K562 (cell line): ENCODE results near the gene NAT10. TPM values are rescaled to one million over a fixed set of nuclear protein-coding genes. Genes with fewer than 3 reads are reported as not detected.

Source experiments
- BRD9 ChIP-seq: fragments of 450-650 bp; IDR thresholded peaks from 2 replicates; pipeline ENCODE4 v1.6.1; 2018; ENCODE audit warnings: low read depth; ENCODE audit not compliant: partially characterized antibody
- CGGBP1 ChIP-seq: fragments of 250-450 bp; sonication (Bioruptor Pico); IDR thresholded peaks from 2 replicates; pipeline ENCODE4 v1.9.0; 2021; ENCODE audit warnings: mild to moderate bottlenecking
- GATAD2A ChIP-seq: fragments of 450-650 bp; IDR thresholded peaks from 2 replicates; pipeline ENCODE4 v1.6.1; 2017
- HOXB6 ChIP-seq: fragments of 250-450 bp; sonication (Bioruptor Pico); IDR thresholded peaks from 2 replicates; pipeline ENCODE4 v1.5.1; 2022; ENCODE audit warnings: mild to moderate bottlenecking, borderline replicate concordance
- KAT2B ChIP-seq: IDR thresholded peaks from one replicate; pipeline ENCODE4 v1.6.1; 2012; ENCODE audit warnings: low read depth, mild to moderate bottlenecking, control low read depth, inconsistent platforms, low read length, moderate library complexity
- MCM5 ChIP-seq: fragments of 450-650 bp; IDR thresholded peaks from 2 replicates; pipeline ENCODE4 v1.6.1; 2016; ENCODE audit warnings: low read depth
- NCOA2 ChIP-seq, 2 experiments: fragments of 450-650 bp; IDR thresholded peaks; 2 replicates each; pipeline ENCODE4 v1.6.1; 2018; ENCODE audit warnings: mild to moderate bottlenecking in 2 of 2, moderate library complexity in 1 of 2; ENCODE audit not compliant: partially characterized antibody in 2 of 2
- POLR3A ChIP-seq: IDR thresholded peaks from 2 replicates; pipeline ENCODE4 v1.6.1; 2011; ENCODE audit warnings: borderline replicate concordance, mild to moderate bottlenecking, moderate library complexity; ENCODE audit not compliant: insufficient read length, insufficient read depth; ENCODE audit errors: extremely low read depth
- RBFOX2 ChIP-seq: fragments of 200-400 bp; formaldehyde crosslinking; IDR thresholded peaks from 2 replicates; pipeline ENCODE4 v1.6.1; 2017; ENCODE audit warnings: low read depth, mild to moderate bottlenecking, low read length, moderate library complexity
- RFX1 ChIP-seq: fragments of 450-650 bp; IDR thresholded peaks from 2 replicates; pipeline ENCODE4 v1.6.1; 2016; ENCODE audit warnings: mild to moderate bottlenecking, moderate library complexity
- SNRNP70 ChIP-seq: fragments of 200-400 bp; formaldehyde crosslinking; optimal IDR thresholded peaks from 2 replicates; pipeline ENCODE3; 2017; ENCODE audit warnings: low read depth, low read length
- SOX6 ChIP-seq: fragments of 450-650 bp; IDR thresholded peaks from 2 replicates; pipeline ENCODE4 v1.6.1; 2014; ENCODE audit warnings: mild to moderate bottlenecking
- TAF15 ChIP-seq: fragments of 200-400 bp; formaldehyde crosslinking; IDR thresholded peaks from 2 replicates; pipeline ENCODE4 v1.6.1; 2017; ENCODE audit warnings: mild to moderate bottlenecking, low read depth, low read length, moderate library complexity
- TCF7L2 ChIP-seq: fragments of 150-350 bp; IDR thresholded peaks from 2 replicates; pipeline ENCODE4 v1.6.1; 2016; ENCODE audit warnings: low read depth, mild to moderate bottlenecking, low read length, moderate library complexity
- TOE1 ChIP-seq, 2 experiments: fragments of 450-650 bp in 1 of 2; sonication (generic) in 1 of 2; formaldehyde crosslinking in 1 of 2; IDR thresholded peaks; 2 replicates each; pipeline versions ENCODE4 v1.7.1 to v1.8.0; 2016 to 2022; ENCODE audit warnings: borderline replicate concordance in 2 of 2, mild to moderate bottlenecking in 2 of 2, antibody characterized with exemption in 1 of 2, inconsistent platforms in 1 of 2, low read depth in 1 of 2, missing genetic modification reagents in 1 of 2, moderate library complexity in 1 of 2
- ZBTB26 ChIP-seq: fragments of 450-650 bp; formaldehyde crosslinking; IDR thresholded peaks from 2 replicates; pipeline ENCODE4 v1.4.0; 2022; ENCODE audit warnings: missing genetic modification characterization
- ZNF143 ChIP-seq: sonication (generic); formaldehyde crosslinking; IDR thresholded peaks from 2 replicates; pipeline ENCODE4 v1.9.0; 2022; ENCODE audit warnings: mild to moderate bottlenecking, missing genetic modification reagents
- ZNF212 ChIP-seq: fragments of 450-650 bp; formaldehyde crosslinking; IDR thresholded peaks from 2 replicates; pipeline ENCODE4 v1.4.0; 2020; ENCODE audit warnings: mild to moderate bottlenecking
- ZNF280B ChIP-seq: fragments of 250-450 bp; sonication (Bioruptor Pico); IDR thresholded peaks from 2 replicates; pipeline ENCODE4 v1.5.1; 2021; ENCODE audit warnings: mild to moderate bottlenecking
- ZNF398 ChIP-seq: fragments of 250-450 bp; sonication (Bioruptor Pico); IDR thresholded peaks from 2 replicates; pipeline ENCODE4 v1.8.0; 2021; ENCODE audit warnings: moderate library complexity, mild to moderate bottlenecking, inconsistent platforms
- ZNF551 ChIP-seq: fragments of 250-450 bp; sonication (Bioruptor Pico); IDR thresholded peaks from 2 replicates; pipeline ENCODE4 v1.5.0; 2021; ENCODE audit warnings: mild to moderate bottlenecking, moderate library complexity
- ZNF668 ChIP-seq: fragments of 250-450 bp; sonication (Bioruptor Pico); IDR thresholded peaks from 2 replicates; pipeline ENCODE4 v1.8.0; 2022; ENCODE audit warnings: mild to moderate bottlenecking, inconsistent platforms
- ZNF79 ChIP-seq: fragments of 250-450 bp; sonication (Bioruptor Pico); IDR thresholded peaks from 2 replicates; pipeline ENCODE4 v1.4.0; 2020; ENCODE audit warnings: low read depth, mild to moderate bottlenecking, moderate library complexity
- ZZZ3 ChIP-seq: fragments of 450-650 bp; IDR thresholded peaks from 2 replicates; pipeline ENCODE4 v1.6.1; 2016; ENCODE audit warnings: antibody characterized with exemption, mild to moderate bottlenecking, moderate library complexity
- polyA plus RNA-seq, 8 experiments: library from polyadenylated mRNA; depleted of rRNA in 4 of 8; stranded (reverse) in 5 of 8; unstranded in 3 of 8; fragments of >200 nt; fragmentation: Nextera tagmentation in 2 of 8; fragmentation: Illumina TruSeq in 1 of 8; extraction: Ambion mirVana in 2 of 8; extraction: Trizol in 1 of 8; gene quantifications; 2 replicates each; pipeline versions ENCODE4 v1.2.1 to v1.2.3, GENCODE V29; 2011 to 2014; ENCODE audit warnings: inconsistent platforms in 1 of 8, missing spikeins in 1 of 8
- total RNA-seq, 7 experiments: library from RNA; depleted of rRNA in 6 of 7; stranded (reverse); fragments of >200 nt in 6 of 7; fragmentation: Illumina TruSeq in 2 of 7; extraction: Trizol in 2 of 7; gene quantifications; 2 replicates each; pipeline versions ENCODE4 v1.2.1 to v1.2.3, GENCODE V29; 2011 to 2021; ENCODE audit warnings: low replicate concordance in 1 of 7

NAT10 gene
- total and polyA plus RNA-seq, 9 of the 15 experiments (the other 6 are each of a cell fraction or from before 2014, with no cell fraction given), result 55.4 to 125 (median 86.3) TPM

GRCh38 chr11:34105079-34105956 lies at the start of gene NAT10 (continued):
- TF ChIP-seq ZNF668 (CRISPR knock-in tag), result no peak
- no peak for TF ChIP-seq ZNF79 (CRISPR knock-in tag)
- TF ChIP-seq ZNF280B (CRISPR knock-in tag), result no peak
- TF ChIP-seq ZNF551 (CRISPR knock-in tag), result no peak
- peak; percentile 78; the same call in 1 of the 2 replicates for TF ChIP-seq ZNF212
- TF ChIP-seq KAT2B, result peak; percentile 44
- TF ChIP-seq POLR3A, result no peak
- no peak for TF ChIP-seq GATAD2A
- TF ChIP-seq TAF15, result no peak
- TF ChIP-seq ZNF143 (CRISPR knock-in tag), result no peak
- no peak for TF ChIP-seq RFX1
- peak; percentile 37; the same call in 1 of the 2 replicates for TF ChIP-seq TOE1 (IDR thresholded peaks at IDR 0.05; ENCODE audit: borderline replicate concordance)
- peak; percentile 89; the same call in 1 of the 2 replicates for TF ChIP-seq TOE1 (CRISPR knock-in tag; IDR thresholded peaks at IDR 0.05; ENCODE audit: borderline replicate concordance, low read depth)
- peak; percentile 94 for TF ChIP-seq RBFOX2
- peak; percentile 80 for TF ChIP-seq ZZZ3
- TF ChIP-seq NCOA2 (IDR thresholded peaks at IDR 0.05; ENCODE audit: partially characterized antibody in 2 of 2), result no peak
- TF ChIP-seq MCM5, result no peak
- no peak for TF ChIP-seq SNRNP70
- TF ChIP-seq CGGBP1 (CRISPR knock-in tag), result peak; percentile 70; the same call in 1 of the 2 replicates
- TF ChIP-seq HOXB6 (CRISPR knock-in tag), result 0 out of 2 replicates have a peak, but pooled peaks have one; percentile 68
- no peak for TF ChIP-seq BRD9
- no peak for TF ChIP-seq ZNF398 (CRISPR knock-in tag)
- peak; percentile 89; the same call in 1 of the 2 replicates for TF ChIP-seq ZBTB26
- TF ChIP-seq TCF7L2, result no peak
- peak; percentile 43; the same call in 1 of the 2 replicates for TF ChIP-seq SOX6
